Measurements from ENCODE around the gene GRID2.
"Not testable (repeated sequence)": the region's sequence is repeated elsewhere in the genome, so short reads cannot be mapped to it uniquely, and the experiment has no call there.

The GRID2 gene

GRCh38 chr4:92444143-92444843 lies 140.5 kb downstream of the GRID2 start:
- not testable (repeated sequence) for FAIRE-seq

GRCh38 chr4:92445127-92445526 lies 141.4 kb downstream of the GRID2 start:
- FAIRE-seq = no peak

- FAIRE-seq = no peak
These were observed 143.6 kb downstream of the GRID2 start for GRCh38 chr4:92447255-92447905.

- not testable (repeated sequence) for FAIRE-seq
These were observed 144.4 kb downstream of the GRID2 start for GRCh38 chr4:92448176-92448575.

- FAIRE-seq = peak; percentile 98
These were observed 146.9 kb downstream of the GRID2 start for GRCh38 chr4:92450694-92451093.

GRCh38 chr4:92451782-92452181 lies 148.0 kb downstream of the GRID2 start:
- no peak for FAIRE-seq

GRCh38 chr4:92452383-92452782 lies 148.6 kb downstream of the GRID2 start:
- FAIRE-seq = not testable (repeated sequence)

GRCh38 chr4:92455329-92455839 lies 151.6 kb downstream of the GRID2 start:
- no peak for FAIRE-seq

- FAIRE-seq = no peak
These were observed 152.2 kb downstream of the GRID2 start for GRCh38 chr4:92455951-92456350.

GRCh38 chr4:92461732-92462131 lies 158.0 kb downstream of the GRID2 start:
- no peak for FAIRE-seq

GRCh38 chr4:92477298-92477697 lies 173.5 kb downstream of the GRID2 start:
- FAIRE-seq = no peak

GRCh38 chr4:92483341-92483740 lies 179.6 kb downstream of the GRID2 start:
- no peak for FAIRE-seq

GRCh38 chr4:92488496-92488895 lies 184.7 kb downstream of the GRID2 start:
- FAIRE-seq = no peak

- no peak for FAIRE-seq
These were observed 193.4 kb downstream of the GRID2 start for GRCh38 chr4:92497141-92497540.

- no peak for FAIRE-seq
These were observed 197.7 kb downstream of the GRID2 start for GRCh38 chr4:92501456-92501855.

GRCh38 chr4:92506933-92507332 lies 203.2 kb downstream of the GRID2 start:
- FAIRE-seq = no peak

GRCh38 chr4:92514627-92515026 lies 210.9 kb downstream of the GRID2 start:
- no peak for FAIRE-seq

- FAIRE-seq = no peak
These were observed 212.7 kb downstream of the GRID2 start for GRCh38 chr4:92516450-92516849.

GRCh38 chr4:92519727-92520126 lies 216.0 kb downstream of the GRID2 start:
- FAIRE-seq = no peak

- FAIRE-seq = no peak
These were observed 216.8 kb downstream of the GRID2 start for GRCh38 chr4:92520563-92520962.

GRCh38 chr4:92521941-92522340 lies 218.2 kb downstream of the GRID2 start:
- FAIRE-seq = no peak

- no peak for FAIRE-seq
These were observed 218.6 kb downstream of the GRID2 start for GRCh38 chr4:92522356-92522755.

- no peak for FAIRE-seq
These were observed 220.4 kb downstream of the GRID2 start for GRCh38 chr4:92524131-92524530.

- FAIRE-seq = no peak
These were observed 224.8 kb downstream of the GRID2 start for GRCh38 chr4:92528541-92528940.

Measured in G401.6 (cell line).